Hepatocyte (in vitro differentiated cells): Measurements from ENCODE around the gene IGF2BP3.

ENCODE experiments used
- EZH2 ChIP-seq: fragments of 200-600 bp; sonication (generic); IDR thresholded peaks from 2 replicates; pipeline ENCODE4 v1.6.1; 2016; ENCODE audit warnings: antibody characterized with exemption, mild to moderate bottlenecking, borderline replicate concordance
- EZH2phosphoT487 ChIP-seq: fragments of 200-600 bp; sonication (generic); IDR thresholded peaks from one replicate; pipeline ENCODE4 v1.6.1; 2018; ENCODE audit warnings: antibody characterized with exemption, mild to moderate bottlenecking, low read depth, moderate library complexity; ENCODE audit not compliant: unreplicated experiment, severe bottlenecking
- TF ChIP-seq, protein P1 (sequence below): fragments of 200-600 bp; sonication (generic); IDR thresholded peaks from 2 replicates; pipeline ENCODE4 v1.5.1; 2016; ENCODE audit warnings: antibody characterized with exemption, mild to moderate bottlenecking; ENCODE audit not compliant: poor library complexity

DNA sequence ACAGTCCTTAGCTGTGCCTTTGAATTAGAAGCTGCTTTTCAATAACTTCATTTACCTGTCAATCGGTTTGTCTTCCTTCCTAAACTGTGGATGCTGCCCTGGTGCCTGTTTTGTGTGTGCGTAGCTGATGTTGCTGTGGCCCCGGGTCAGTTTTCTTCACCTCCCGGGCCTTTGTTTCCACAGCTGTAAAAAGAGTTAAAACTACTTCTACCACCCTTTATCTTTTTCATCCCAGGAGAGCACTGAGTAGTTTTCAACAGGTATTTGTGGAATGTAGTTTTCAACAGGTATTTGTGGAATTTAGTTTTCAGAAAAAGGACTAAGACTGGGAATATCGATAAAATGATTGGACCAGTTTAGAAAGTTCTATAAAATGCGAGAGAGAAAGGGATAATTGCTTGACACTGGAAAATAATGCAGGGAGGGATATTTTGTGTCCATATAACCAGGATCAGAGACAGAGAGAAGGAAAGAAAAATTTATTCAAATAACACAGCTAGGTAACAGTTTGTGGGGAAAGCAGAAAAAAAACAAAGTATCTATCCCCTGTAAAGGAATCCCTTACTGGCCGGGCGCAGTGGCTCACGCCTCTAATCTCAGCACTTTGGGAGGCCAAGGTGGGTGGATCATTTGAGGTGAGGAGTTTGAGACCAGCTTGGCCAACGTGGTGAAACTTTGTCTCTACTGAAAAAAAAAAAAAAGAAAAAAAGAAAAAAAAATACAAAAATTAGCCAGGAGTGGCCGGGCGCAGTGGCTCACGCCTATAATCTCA is 15.9 kb upstream of the IGF2BP3 start:
- TF ChIP-seq, protein P1, sequence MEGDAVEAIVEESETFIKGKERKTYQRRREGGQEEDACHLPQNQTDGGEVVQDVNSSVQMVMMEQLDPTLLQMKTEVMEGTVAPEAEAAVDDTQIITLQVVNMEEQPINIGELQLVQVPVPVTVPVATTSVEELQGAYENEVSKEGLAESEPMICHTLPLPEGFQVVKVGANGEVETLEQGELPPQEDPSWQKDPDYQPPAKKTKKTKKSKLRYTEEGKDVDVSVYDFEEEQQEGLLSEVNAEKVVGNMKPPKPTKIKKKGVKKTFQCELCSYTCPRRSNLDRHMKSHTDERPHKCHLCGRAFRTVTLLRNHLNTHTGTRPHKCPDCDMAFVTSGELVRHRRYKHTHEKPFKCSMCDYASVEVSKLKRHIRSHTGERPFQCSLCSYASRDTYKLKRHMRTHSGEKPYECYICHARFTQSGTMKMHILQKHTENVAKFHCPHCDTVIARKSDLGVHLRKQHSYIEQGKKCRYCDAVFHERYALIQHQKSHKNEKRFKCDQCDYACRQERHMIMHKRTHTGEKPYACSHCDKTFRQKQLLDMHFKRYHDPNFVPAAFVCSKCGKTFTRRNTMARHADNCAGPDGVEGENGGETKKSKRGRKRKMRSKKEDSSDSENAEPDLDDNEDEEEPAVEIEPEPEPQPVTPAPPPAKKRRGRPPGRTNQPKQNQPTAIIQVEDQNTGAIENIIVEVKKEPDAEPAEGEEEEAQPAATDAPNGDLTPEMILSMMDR: no peak
- TF ChIP-seq EZH2phosphoT487 (no peak), EZH2 (no peak)
